Right atrium auricular region (tissue), 2 donors: ENCODE results near the gene UBXN4. TPM values are rescaled to one million over a fixed set of nuclear protein-coding genes. Genes with fewer than 3 reads are reported as not detected.

Source experiments
- DNase-seq: peaks from one replicate; pipeline ENCODE4 v3.0.0-alpha.2; 2019; ENCODE audit warnings: low spot score
- H3K27ac ChIP-seq, 2 donors: fragments of 200-600 bp; sonication (generic); 1 replicate in 1 of 2; 2 replicates in 1 of 2; pipeline ENCODE4 v1.5.1; 2016 to 2019
- H3K27me3 ChIP-seq, 2 donors: fragments of 200-600 bp; sonication (generic); one replicate each; pipeline versions ENCODE4 v1.5.1 to v1.6.0; 2017 to 2019
- H3K36me3 ChIP-seq: fragments of 200-600 bp; sonication (generic); one replicate; pipeline ENCODE4 v1.5.1; 2016
- H3K4me1 ChIP-seq, 2 donors: fragments of 200-600 bp; sonication (generic); one replicate each; pipeline versions ENCODE4 v1.5.1 to v1.6.0; 2017 to 2019
- H3K4me3 ChIP-seq, 2 donors: fragments of 200-600 bp; sonication (generic); 1 replicate in 1 of 2; 2 replicates in 1 of 2; pipeline ENCODE4 v1.5.1; 2017 to 2019; ENCODE audit warnings: mild to moderate bottlenecking in 1 of 2, moderate library complexity in 1 of 2
- H3K9me3 ChIP-seq, 2 donors: fragments of 200-600 bp; sonication (generic); one replicate each; pipeline ENCODE4 v1.5.1; 2019
- total RNA-seq, 2 donors: library from RNA; depleted of rRNA; stranded (reverse); fragments of >200 nt; gene quantifications; one replicate each; pipeline ENCODE4 v1.1.0, GENCODE V29; 2016
- TF ChIP-seq, protein P1 (sequence below), 2 donors: fragments of 200-600 bp; sonication (generic); IDR thresholded peaks; one replicate each; pipeline ENCODE4 v1.5.1; 2019; ENCODE audit warnings: antibody characterized with exemption in 2 of 2

Gene UBXN4
- total RNA-seq, 2 donors from 2014 or later: 37.5 to 48.7 TPM

DNA sequence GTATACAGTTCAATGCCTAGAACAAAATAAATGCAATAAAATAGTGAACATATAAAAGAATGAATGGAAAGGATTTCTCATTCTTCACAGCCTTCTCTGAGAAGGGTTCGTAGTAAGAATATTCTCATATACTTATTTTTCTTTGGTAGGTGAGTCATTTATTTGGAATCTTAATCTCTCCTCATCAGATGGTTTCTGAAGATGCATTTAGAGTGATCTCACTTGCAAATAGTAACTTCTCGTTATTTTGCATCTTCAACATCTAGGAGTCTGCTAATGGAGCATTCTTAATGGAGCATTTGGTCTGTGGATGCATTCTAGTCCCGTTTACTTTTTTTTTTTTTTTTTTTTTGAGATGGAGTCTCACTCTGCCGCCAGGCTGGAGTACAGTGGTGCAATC, 3.9 kb downstream of the UBXN4 start:
- Histone ChIP-seq H3K36me3 (peaks cover 27% of the 10 kb centered on the region), H3K27me3 (no peaks in the 10 kb centered on the region), H3K27ac (no peak overlapping the region), H3K4me3 (no peak overlapping the region), H3K9me3 (no peaks in the 10 kb centered on the region), H3K4me1 (peaks cover 0 to 27% of the 10 kb centered on the region in 2 donors)
- no peak for DNase-seq
- TF ChIP-seq, protein P1, sequence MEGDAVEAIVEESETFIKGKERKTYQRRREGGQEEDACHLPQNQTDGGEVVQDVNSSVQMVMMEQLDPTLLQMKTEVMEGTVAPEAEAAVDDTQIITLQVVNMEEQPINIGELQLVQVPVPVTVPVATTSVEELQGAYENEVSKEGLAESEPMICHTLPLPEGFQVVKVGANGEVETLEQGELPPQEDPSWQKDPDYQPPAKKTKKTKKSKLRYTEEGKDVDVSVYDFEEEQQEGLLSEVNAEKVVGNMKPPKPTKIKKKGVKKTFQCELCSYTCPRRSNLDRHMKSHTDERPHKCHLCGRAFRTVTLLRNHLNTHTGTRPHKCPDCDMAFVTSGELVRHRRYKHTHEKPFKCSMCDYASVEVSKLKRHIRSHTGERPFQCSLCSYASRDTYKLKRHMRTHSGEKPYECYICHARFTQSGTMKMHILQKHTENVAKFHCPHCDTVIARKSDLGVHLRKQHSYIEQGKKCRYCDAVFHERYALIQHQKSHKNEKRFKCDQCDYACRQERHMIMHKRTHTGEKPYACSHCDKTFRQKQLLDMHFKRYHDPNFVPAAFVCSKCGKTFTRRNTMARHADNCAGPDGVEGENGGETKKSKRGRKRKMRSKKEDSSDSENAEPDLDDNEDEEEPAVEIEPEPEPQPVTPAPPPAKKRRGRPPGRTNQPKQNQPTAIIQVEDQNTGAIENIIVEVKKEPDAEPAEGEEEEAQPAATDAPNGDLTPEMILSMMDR (IDR thresholded peaks at IDR 0.05): no peak

DNA sequence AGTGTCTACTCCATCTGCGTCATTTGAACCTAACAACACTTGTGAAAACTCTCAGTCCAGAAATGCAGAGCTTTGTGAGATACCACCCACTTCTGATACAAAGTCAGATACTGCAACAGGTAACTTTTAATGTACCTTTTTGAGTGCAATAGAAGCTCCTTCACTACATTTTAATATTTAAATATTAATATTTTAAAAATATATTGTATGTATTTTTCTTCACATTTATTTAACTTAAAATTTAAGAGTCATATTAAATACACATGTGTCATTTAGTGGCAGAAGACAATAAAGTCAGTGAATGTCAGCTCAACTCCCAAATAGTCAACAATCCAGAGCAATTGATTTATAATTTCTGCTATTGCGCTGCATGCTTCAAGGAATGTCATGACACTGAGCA, 13.9 kb downstream of the UBXN4 start:
- Histone ChIP-seq H3K4me1 (no peaks in the 10 kb centered on the region), H3K27ac (no peak overlapping the region), H3K9me3 (peaks cover 0 to 20% of the 10 kb centered on the region in 2 donors), H3K36me3 (peaks cover 86% of the 10 kb centered on the region), H3K4me3 (no peak overlapping the region), H3K27me3 (no peaks in the 10 kb centered on the region)
- no peak for DNase-seq
- TF ChIP-seq, protein P1 (IDR thresholded peaks at IDR 0.05): no peak

DNA sequence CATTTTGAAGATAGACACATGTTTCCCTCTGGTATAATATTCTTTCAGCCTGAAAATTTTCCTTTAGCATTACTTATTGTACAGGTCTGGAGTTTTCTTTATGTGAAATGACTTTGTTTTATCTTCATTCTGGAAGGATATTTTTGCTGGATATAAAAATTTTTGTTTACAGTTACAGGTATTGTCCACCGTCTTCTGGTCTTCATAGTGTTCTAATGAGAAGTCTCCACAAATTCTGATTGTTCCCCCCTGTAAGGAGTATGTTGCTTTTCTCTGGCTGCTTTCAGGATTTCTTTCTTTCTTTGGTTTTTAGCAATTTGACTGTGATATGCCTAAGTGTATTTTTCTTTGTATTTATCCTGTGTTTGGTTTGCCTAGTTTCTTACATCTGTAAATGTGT, 15.0 kb downstream of the UBXN4 start:
- no peak overlapping the region for H3K27ac ChIP-seq
- no peaks in the 10 kb centered on the region for H3K27me3 ChIP-seq
- TF ChIP-seq, protein P1 (IDR thresholded peaks at IDR 0.05): no peak
- no peak for DNase-seq
- H3K9me3 ChIP-seq: peaks cover 0 to 20% of the 10 kb centered on the region in 2 donors
- H3K4me1 ChIP-seq: no peaks in the 10 kb centered on the region
- no peak overlapping the region for H3K4me3 ChIP-seq
- peaks cover 96% of the 10 kb centered on the region for H3K36me3 ChIP-seq

DNA sequence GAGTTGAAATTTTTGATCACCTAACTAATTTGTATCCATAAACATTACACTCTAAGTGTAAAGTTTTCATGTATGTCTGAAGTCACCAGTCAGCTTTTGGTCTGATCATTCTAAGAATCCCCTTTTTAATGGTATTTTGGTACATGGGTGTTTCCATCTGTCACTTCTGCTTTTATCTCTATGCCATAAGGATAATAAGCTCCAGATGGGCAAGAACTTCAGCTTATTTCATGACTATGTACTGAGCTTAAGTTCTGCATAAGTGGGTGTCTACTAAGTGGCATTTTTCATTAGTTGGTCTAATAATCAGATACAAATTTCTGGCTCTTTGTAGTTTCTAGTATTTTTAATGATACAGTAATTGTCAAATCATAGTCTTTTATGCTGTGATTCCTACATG, 20.4 kb downstream of the UBXN4 start:
- peaks cover 98% of the 10 kb centered on the region for H3K36me3 ChIP-seq
- TF ChIP-seq, protein P1 (IDR thresholded peaks at IDR 0.05): no peak
- H3K4me3 ChIP-seq: no peak overlapping the region
- no peak overlapping the region for H3K27ac ChIP-seq
- no peaks in the 10 kb centered on the region for H3K27me3 ChIP-seq
- no peaks in the 10 kb centered on the region for H3K4me1 ChIP-seq
- peaks cover 0 to 7% of the 10 kb centered on the region in 2 donors for H3K9me3 ChIP-seq
- DNase-seq: no peak

DNA sequence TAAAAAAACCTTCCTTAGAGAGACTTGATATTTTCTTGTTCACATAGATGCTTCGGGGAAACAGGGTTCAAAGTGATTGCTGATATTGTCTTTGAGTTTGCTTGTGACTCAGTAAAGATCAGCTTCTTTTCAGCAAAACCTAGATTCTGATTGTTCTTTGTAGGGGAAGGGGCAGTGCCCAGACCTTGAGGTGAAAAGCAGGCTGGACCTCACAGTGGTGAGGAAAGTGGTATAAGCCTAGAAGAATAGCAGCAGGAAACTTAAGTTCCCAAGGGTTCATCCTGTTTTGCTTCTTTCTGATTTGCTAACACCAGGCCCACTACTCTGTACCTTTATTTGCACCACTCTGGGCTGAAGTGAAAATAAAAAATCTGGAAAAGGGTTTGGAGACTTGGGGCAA, 20.9 kb downstream of the UBXN4 start:
- TF ChIP-seq, protein P1 (IDR thresholded peaks at IDR 0.05): no peak
- H3K36me3 ChIP-seq: peaks cover 97% of the 10 kb centered on the region
- H3K4me1 ChIP-seq: no peaks in the 10 kb centered on the region
- no peak for DNase-seq
- no peak overlapping the region for H3K4me3 ChIP-seq
- H3K27me3 ChIP-seq: no peaks in the 10 kb centered on the region
- no peak overlapping the region for H3K27ac ChIP-seq
- H3K9me3 ChIP-seq: peaks cover 0 to 2% of the 10 kb centered on the region in 2 donors

DNA sequence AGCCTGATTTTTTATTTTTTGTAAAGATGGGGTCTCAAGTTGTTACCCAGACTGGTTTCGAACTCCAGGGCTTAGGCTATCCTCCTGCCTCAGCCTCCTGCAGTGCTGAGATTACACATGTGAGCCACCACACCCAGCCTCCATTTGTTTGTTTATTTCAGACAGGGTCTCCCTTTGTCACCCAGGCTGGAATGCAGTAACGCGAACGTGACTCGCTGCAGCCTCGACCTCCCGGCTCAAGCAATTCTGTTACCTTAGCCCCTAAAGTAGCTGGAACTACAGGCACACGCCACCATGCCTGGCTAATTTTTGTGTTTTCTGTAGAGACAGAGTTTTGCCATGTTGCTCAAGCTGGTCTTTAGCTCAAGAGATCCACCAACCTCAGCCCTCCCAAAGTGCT, 27.2 kb downstream of the UBXN4 start:
- peaks cover 94% of the 10 kb centered on the region for H3K36me3 ChIP-seq
- no peak for DNase-seq
- no peaks in the 10 kb centered on the region for H3K9me3 ChIP-seq
- TF ChIP-seq, protein P1 (IDR thresholded peaks at IDR 0.05): no peak
- H3K27ac ChIP-seq: no peak overlapping the region
- H3K4me1 ChIP-seq: no peaks in the 10 kb centered on the region
- H3K4me3 ChIP-seq: no peak overlapping the region
- H3K27me3 ChIP-seq: no peaks in the 10 kb centered on the region
